GM19043 (cell line): ENCODE data around the gene AGBL3.
"Not testable (repeated sequence)": the region's sequence is repeated elsewhere in the genome, so short reads cannot be mapped to it uniquely, and the experiment has no call there.

Experiments
- ATAC-seq: cut with Tn5 transposase; IDR thresholded peaks from one replicate; pipeline ENCODE4 v1.9.1; 2021; ENCODE audit warnings: low read depth; ENCODE audit not compliant: unreplicated experiment

Gene AGBL3

GRCh38 chr7:135164357-135165061 lies 178.2 kb downstream of the AGBL3 start:
- ATAC-seq: no peak

GRCh38 chr7:135165862-135166261 lies 179.6 kb downstream of the AGBL3 start:
- ATAC-seq: no peak

- no peak for ATAC-seq
Observed at GRCh38 chr7:135166338-135166990, 180.2 kb downstream of the AGBL3 start.

- no peak for ATAC-seq
Observed at GRCh38 chr7:135167365-135167917, 181.1 kb downstream of the AGBL3 start.

GRCh38 chr7:135168001-135168400 lies 181.7 kb downstream of the AGBL3 start:
- no peak for ATAC-seq

GRCh38 chr7:135168489-135169140 lies 182.3 kb downstream of the AGBL3 start:
- ATAC-seq: no peak

GRCh38 chr7:135169141-135169963 lies 183.0 kb downstream of the AGBL3 start:
- peak; percentile 35 for ATAC-seq

- ATAC-seq: peak; percentile 7
Observed at GRCh38 chr7:135169964-135170273, 183.6 kb downstream of the AGBL3 start.

- peak; percentile 61 for ATAC-seq
Observed at GRCh38 chr7:135170274-135170997, 184.1 kb downstream of the AGBL3 start, which contains the start of gene CYREN. TSS of gene CYREN (minus strand) at chr7:135170707. CDS start at chr7:135168922, 1,785 bp downstream.

GRCh38 chr7:135170998-135171481 lies 184.7 kb downstream of the AGBL3 start:
- ATAC-seq: peak; percentile 41

- not testable (repeated sequence) for ATAC-seq
Observed at GRCh38 chr7:135171581-135172291, 185.4 kb downstream of the AGBL3 start.

- ATAC-seq: not testable (repeated sequence)
Observed at GRCh38 chr7:135173916-135174315, 187.6 kb downstream of the AGBL3 start.

- no peak for ATAC-seq
Observed at GRCh38 chr7:135174941-135175340, 188.6 kb downstream of the AGBL3 start.

GRCh38 chr7:135175931-135176330 lies 189.6 kb downstream of the AGBL3 start:
- no peak for ATAC-seq

GRCh38 chr7:135177028-135177696 lies 190.9 kb downstream of the AGBL3 start:
- ATAC-seq: no peak

- ATAC-seq: no peak
Observed at GRCh38 chr7:135178364-135178763, 192.1 kb downstream of the AGBL3 start.

GRCh38 chr7:135179321-135179925 lies 193.1 kb downstream of the AGBL3 start:
- no peak for ATAC-seq

- ATAC-seq: no peak
Observed at GRCh38 chr7:135180122-135180521, 193.8 kb downstream of the AGBL3 start.
